Aorta (tissue), 5 donors: ENCODE results near the gene ALX4. TPM values are rescaled to one million over a fixed set of nuclear protein-coding genes. Genes with fewer than 3 reads are reported as not detected.
A peak's percentile ranks its signal among the peaks of the same experiment; 100 is the strongest.

Experiments
- ATAC-seq: fragments of 200-7000 bp; cut with Tn5 transposase; one replicate; pipeline ENCODE4 v1.9.1; 2022; ENCODE audit warnings: moderate library complexity; ENCODE audit not compliant: low FRiP score
- DNase-seq, 2 donors: peaks; one replicate each; pipeline ENCODE4 v3.0.0-alpha.2; 2020
- H3K27ac ChIP-seq, 2 donors: one replicate each; pipeline ENCODE4 v1.5.1; 2013; ENCODE audit warnings: low read length in 2 of 2, mild to moderate bottlenecking in 2 of 2, moderate library complexity in 2 of 2, control low read depth in 1 of 2, inconsistent platforms in 1 of 2, low read depth in 1 of 2
- H3K27me3 ChIP-seq, 2 donors: one replicate each; pipeline ENCODE4 v1.6.1; 2013; ENCODE audit warnings: control low read depth in 1 of 2, low read length in 1 of 2, mild to moderate bottlenecking in 1 of 2, moderate library complexity in 1 of 2; ENCODE audit not compliant: insufficient read depth in 2 of 2, control insufficient read depth in 1 of 2
- H3K36me3 ChIP-seq, 2 donors: one replicate each; pipeline ENCODE4 v1.6.1; 2013; ENCODE audit warnings: control low read depth in 1 of 2, low read length in 1 of 2, mild to moderate bottlenecking in 1 of 2; ENCODE audit not compliant: insufficient read depth in 2 of 2, control insufficient read depth in 1 of 2
- H3K4me1 ChIP-seq, 2 donors: one replicate each; pipeline ENCODE4 v1.6.1; 2013; ENCODE audit warnings: low read length in 2 of 2, control low read depth in 1 of 2, mild to moderate bottlenecking in 1 of 2, moderate library complexity in 1 of 2; ENCODE audit not compliant: insufficient read depth in 2 of 2, control insufficient read depth in 1 of 2
- H3K4me3 ChIP-seq, 2 donors: one replicate each; pipeline ENCODE4 v1.5.1; 2013; ENCODE audit warnings: low read length in 2 of 2, control low read depth in 1 of 2, mild to moderate bottlenecking in 1 of 2
- H3K9me3 ChIP-seq: one replicate; pipeline ENCODE4 v1.6.1; 2013; ENCODE audit warnings: mild to moderate bottlenecking, low read length; ENCODE audit not compliant: control insufficient read depth
- WGBS, 2 donors: extraction: QIAGEN DNeasy Blood & Tissue Kit; methylation state at CpG; one replicate each; pipeline ENCODE4 v1.1.7; 2013; 5-methylcytosine and 5-hydroxymethylcytosine counted together
- intact Hi-C, 2 donors: fragments of 100-400 bp; cut with DNase I; formaldehyde crosslinking; loops; one replicate each; pipeline versions ENCODE4 v1.14.2 to v1.15.0; 2022
- polyA plus RNA-seq, 2 donors: library from polyadenylated mRNA; stranded (reverse); fragments of 200-250 nt; gene quantifications; one replicate each; pipeline ENCODE4 v1.2.3, GENCODE V29; 2013
- total RNA-seq, 2 donors: library from RNA; stranded (reverse); fragmentation: NEBNext Ultra II Directional; extraction: Animal tissue kit (Norgen Biotek cat#: 25700); gene quantifications; one replicate each; pipeline ENCODE4 v1.2.1, GENCODE V29; 2021
- donor health status: healthy with polysubstance abuse.
- donor health status: Bipolar disorder and iron deficiency.
- donor health status: DM: no; HTN: no; CAD: no.
- donor health status: DM: no; HTN: no; CAD: no.
- donor health status: DM: yes; HTN: yes; CAD: no.

Gene ALX4
- total and polyA plus RNA-seq, 4 donors = 0.06 to 0.13 TPM; not detected in 2

DNA sequence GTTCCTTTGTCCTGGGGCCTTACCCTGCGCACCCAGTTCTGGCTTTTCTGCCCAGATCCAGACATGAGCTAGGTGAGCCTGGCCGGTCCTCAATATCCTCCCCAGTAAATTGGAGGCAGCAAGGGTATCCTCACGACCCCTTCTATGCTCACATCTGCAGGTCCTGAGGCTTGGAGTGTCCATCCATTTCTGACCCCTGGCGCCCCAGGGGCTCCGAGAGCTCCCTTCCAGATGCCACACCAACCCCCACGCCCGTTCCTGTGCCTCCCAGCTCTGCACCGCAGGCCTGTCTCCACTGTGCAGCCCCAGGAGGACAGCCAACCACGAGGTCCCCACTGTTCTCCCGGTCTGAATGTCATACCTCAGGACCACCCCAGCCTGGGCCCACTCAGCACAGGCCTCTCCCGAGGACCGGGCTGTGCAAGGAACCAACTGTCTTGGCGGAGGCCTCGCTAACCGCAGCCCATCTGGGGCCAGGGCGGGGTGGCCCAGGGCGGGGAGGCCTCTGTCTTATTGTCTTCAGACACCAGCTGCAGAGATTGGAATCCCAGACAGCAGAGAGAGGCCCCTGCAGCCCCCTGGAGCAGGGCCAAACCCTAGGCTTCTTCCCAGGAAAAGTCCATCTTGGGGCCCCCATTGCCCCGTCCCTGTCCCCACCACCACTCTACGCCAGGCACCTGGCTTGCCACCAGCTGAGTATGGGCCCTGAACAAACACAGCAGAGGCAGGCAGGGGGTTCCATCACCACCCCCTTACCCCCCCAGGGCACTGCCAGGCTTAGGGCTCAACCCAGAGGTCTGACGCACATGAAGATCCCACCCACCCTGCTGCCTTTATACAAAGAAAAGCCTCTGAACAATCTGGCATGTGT, 39.3 kb downstream of the ALX4 start:
- no peaks in the 10 kb centered on the region for H3K36me3 ChIP-seq
- H3K4me3 ChIP-seq = no peak overlapping the region
- no peaks in the 10 kb centered on the region for H3K4me1 ChIP-seq
- ATAC-seq (no peak), DNase-seq (no peak)
- intact Hi-C loops = no loop called here
- H3K27me3 ChIP-seq = no peaks in the 10 kb centered on the region
- WGBS, 2 donors = 94% methylated on average over 20 of the region's 20 CpGs
- H3K9me3 ChIP-seq = no peaks in the 10 kb centered on the region
- H3K27ac ChIP-seq = no peak overlapping the region

DNA sequence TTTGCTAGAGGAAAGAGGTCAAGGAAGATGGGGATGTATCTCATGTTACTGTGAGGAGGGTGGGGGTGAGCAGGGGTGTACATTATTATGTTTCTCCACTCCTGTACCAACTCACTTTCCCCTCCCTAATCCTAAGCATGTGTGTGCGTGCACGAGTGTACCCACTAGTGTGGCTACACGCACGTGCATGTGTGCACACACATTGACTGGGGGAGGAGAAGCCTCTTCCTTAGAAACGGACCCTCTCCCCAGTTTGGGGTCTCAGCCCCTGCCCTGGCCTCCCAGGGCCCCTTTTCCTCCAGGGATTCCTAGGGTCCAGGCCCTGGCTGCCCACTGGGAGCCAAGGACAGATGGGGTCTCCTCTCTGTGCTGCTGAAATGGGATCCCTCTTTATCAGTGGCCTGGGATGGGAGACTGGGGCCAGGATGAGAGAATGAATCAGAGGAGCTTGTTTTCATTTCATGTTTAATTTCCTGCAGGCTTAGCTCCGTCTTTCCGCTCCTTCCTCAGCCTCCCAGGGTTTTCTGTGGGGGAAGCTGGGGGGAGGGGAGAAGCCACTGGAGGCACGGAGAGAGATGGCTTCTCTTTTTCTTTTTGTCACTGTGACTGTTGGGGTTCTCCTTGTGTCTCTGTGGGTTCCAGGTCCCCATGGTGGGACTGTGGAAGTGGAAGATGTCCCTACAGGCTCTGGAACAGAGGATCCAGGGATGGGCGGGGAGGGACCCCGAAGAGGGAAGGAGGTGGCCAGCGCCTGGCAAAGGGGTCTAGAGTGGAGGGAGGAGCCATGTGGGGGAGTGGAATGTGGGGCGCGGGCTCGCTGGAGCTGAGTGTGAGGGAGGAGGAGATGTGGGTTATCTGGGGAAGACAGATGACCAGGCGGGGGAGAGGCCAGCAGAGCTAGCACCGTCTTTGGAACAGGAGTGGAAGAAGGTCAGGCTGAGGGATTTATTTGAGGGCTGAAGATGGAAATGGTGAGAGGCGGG, 40.3 kb downstream of the ALX4 start:
- intact Hi-C loops = no loop called here
- H3K27me3 ChIP-seq = no peaks in the 10 kb centered on the region
- no peaks in the 10 kb centered on the region for H3K9me3 ChIP-seq
- no peak overlapping the region for H3K27ac ChIP-seq
- H3K4me3 ChIP-seq = no peak overlapping the region
- H3K4me1 ChIP-seq = no peaks in the 10 kb centered on the region
- ATAC-seq (peak; percentile 21), DNase-seq (no peak)
- no peaks in the 10 kb centered on the region for H3K36me3 ChIP-seq
- WGBS, 2 donors = 56 to 62% methylated on average over 17 of the region's 17 CpGs

DNA sequence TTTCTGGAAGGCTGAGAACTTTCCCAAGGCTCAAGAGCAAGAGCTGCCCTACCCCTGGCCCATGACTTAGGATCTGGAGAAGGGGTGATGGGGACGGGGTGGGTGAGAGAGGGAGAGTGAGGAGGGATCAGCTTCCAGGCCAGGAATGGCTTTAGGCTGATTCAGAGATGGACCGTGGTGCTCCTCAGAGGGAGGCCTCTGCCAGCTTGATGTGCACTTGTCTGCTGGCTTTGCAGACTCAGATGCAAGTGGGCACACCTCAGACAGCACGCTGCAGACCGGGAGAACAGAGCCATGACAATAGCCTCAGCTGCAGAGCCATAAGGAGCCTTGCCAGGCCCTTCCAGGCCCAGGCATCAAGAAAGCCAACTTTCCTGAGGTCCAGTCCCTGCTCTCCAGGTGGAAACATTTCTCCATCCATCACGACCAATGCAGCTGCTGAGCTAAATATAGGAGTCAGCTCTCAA, 41.3 kb downstream of the ALX4 start:
- Histone ChIP-seq H3K9me3 (no peaks in the 10 kb centered on the region), H3K27me3 (no peaks in the 10 kb centered on the region), H3K27ac (no peak overlapping the region), H3K4me1 (no peaks in the 10 kb centered on the region), H3K4me3 (no peak overlapping the region), H3K36me3 (no peaks in the 10 kb centered on the region)
- intact Hi-C loops = no loop called here
- DNase-seq = no peak
- 70 to 88% methylated on average over 5 of the region's 5 CpGs for WGBS, 2 donors
- no peak for ATAC-seq

DNA sequence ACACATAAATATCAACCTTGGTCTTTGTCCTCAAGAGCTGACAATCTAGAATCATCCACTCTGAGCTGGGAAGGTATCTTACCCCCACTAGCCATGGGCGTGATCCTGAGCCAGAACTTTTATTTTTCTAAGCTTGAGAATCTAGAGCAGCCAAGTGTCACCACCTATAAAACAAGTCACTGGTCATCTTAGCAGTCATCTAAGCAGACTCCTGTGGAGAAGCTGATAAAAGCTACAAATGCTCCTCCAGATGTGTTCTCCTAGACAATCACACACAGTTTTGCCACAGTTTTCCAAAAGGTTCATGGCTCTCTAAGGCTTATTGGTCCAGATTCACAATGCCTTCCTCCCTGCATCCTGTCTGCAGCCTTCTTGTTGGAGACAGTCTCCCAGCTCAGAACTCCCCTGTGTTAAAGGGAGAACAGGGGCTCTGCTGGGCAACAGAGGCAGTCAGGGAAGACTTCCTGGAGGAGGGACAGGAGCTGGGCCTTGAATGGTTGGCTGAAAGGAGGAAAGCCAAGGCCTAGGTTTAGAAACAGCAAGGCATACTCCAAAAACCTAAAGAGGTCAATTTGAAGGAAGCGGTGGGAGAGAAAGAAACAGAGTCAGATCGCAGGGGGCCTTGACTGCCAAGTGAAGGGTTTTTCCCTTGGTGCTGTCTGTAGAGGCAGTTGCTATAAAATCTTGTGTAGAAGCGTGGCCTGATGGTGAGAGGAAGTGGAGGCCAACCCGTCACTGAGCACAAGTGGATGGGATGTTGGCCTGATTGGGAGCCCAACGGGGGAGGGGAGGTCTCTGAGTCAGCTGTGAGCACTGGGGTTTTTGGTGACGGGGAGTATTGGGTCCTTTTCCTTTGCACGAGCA, 42.0 kb downstream of the ALX4 start:
- no peak overlapping the region for H3K4me3 ChIP-seq
- 78% methylated on average over 8 of the region's 8 CpGs for WGBS, 2 donors
- ATAC-seq = no peak
- no peak for DNase-seq
- H3K9me3 ChIP-seq = no peaks in the 10 kb centered on the region
- H3K4me1 ChIP-seq = no peaks in the 10 kb centered on the region
- no peak overlapping the region for H3K27ac ChIP-seq
- no peaks in the 10 kb centered on the region for H3K27me3 ChIP-seq
- intact Hi-C loops = no loop called here
- no peaks in the 10 kb centered on the region for H3K36me3 ChIP-seq

DNA sequence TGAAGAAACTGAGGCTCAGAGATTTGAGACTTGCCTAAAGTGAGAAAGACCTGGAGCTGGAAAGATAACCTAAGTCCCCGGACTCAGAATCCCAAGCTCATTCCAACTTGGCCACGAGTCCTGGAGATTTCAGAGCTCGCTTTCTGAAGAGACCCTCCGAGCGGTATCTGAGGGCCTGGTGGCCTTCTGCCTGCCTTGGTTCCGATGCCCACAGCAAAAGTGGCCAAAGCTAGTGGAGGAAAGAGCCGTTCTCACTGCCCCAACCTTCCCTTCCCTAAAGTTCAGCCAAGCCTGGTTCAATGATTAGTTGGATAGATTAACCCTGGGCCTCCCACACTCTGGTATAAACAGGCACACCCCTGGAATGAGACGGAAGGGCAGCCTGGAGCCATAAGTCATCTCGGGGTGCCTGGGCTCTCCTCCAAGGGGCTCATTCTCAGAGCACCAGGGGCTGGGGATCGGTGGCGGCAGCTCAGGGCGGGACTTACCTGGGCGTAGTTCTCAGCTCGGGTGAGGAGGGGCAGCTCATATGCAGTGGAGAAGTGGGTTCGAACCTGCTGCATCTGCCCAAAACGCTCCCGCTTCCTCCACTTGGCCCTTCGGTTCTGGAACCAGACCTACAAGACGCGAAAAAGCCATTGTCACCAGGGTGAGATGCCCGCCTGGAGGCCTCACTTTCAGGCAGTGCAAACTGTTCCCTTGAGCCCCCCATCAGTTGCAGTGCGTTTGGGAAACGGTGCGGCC, 42.8 kb downstream of the ALX4 start:
- intact Hi-C loops = no loop called here

DNA sequence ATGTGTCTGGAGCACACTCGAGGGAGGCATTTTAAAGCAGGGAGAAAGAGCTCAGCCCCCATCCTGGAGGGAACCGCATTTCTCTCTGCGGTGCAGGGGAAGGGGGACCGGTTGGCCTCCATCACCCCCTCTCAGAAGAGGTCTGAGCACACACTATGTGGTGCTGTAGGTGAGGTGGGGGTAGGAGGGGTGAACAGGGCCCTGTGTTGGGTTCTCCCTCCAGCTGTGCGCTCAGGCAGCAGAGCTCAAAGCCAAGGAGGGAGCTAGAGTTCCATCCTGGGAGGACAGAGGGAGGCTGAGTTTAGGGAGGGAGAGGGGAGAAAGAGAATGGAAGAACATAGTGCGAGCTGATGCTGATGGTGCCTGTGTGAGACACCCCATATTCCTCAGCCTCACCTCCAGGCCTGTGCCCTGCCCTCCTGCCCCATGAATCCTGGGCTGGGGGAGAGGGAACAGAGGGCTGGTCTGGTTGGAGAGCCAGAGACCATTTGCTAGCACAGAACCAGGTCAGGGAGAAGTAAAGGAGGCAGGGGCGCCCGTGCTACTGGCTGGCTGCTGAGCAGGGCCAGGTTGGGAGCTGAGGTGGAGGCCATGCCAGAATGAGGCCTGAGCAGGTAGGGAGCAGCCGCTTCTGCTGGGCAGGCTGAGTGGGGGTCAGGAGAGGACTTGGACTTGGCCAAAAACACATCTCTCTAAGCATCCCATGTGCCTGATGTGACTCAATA, 43.7 kb downstream of the ALX4 start:
- no peak for DNase-seq
- Histone ChIP-seq H3K27me3 (no peaks in the 10 kb centered on the region), H3K36me3 (no peaks in the 10 kb centered on the region), H3K4me3 (no peak overlapping the region), H3K9me3 (no peaks in the 10 kb centered on the region), H3K27ac (no peak overlapping the region), H3K4me1 (no peaks in the 10 kb centered on the region)
- no peak for ATAC-seq
- 79 to 80% methylated on average over 8 to 9 of the region's 9 CpGs for WGBS, 2 donors
- intact Hi-C loops = no loop called here

More for the DNA sequence above, 42.8 kb downstream of the ALX4 start:
- DNase-seq (no peak), ATAC-seq (no peak)
- Histone ChIP-seq H3K27ac (no peak overlapping the region), H3K4me1 (no peaks in the 10 kb centered on the region), H3K4me3 (no peak overlapping the region), H3K27me3 (no peaks in the 10 kb centered on the region), H3K36me3 (no peaks in the 10 kb centered on the region), H3K9me3 (no peaks in the 10 kb centered on the region)
- WGBS, 2 donors = 86 to 92% methylated on average over 23 to 24 of the region's 24 CpGs

DNA sequence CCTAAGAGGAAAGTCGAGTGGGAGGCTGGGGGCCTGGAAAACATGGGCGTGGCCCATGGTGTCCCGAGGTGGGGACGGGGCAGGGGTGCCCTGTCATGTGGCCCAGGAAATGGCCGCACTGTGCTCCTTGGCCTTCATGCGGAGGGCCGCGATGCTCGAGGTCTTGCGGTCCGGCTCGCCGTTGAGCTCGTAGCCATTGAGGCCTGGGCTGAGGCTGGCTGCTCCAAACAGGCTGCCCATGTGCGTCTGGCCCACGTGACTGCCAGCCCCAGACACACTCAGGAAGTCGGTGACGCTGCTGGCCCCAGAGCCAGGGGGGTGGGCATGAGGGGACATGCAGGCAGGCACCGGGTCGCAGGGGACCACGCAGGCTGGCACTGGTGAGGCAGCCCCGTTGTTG, 45.2 kb downstream of the ALX4 start:
- WGBS, 2 donors = 88 to 90% methylated on average over 22 of the region's 22 CpGs
- Histone ChIP-seq H3K4me3 (no peak overlapping the region), H3K4me1 (no peaks in the 10 kb centered on the region), H3K9me3 (no peaks in the 10 kb centered on the region), H3K36me3 (no peaks in the 10 kb centered on the region), H3K27ac (no peak overlapping the region), H3K27me3 (no peaks in the 10 kb centered on the region)
- intact Hi-C loops = no loop called here
- DNase-seq (no peak), ATAC-seq (no peak)
